ENCODE measurements around the gene DHRS12.
A peak's percentile ranks its signal among the peaks of the same experiment; 100 is the strongest.

Gene DHRS12

GRCh38 chr13:51793570-51794271, 10.2 kb downstream of the DHRS12 start:
- peaks cover 2 to 11% of the 10 kb centered on the region in 2 experiments for H3K4me1 ChIP-seq (ENCODE audit: control insufficient read depth in 1 of 2, insufficient read depth in 2 of 2, low read length in 2 of 2)
- peak overlapping the region; percentile 5 for H2AFZ ChIP-seq (ENCODE audit: insufficient read depth, low read length, poor library complexity)
- H4K8ac ChIP-seq (ENCODE audit: low read depth, low read length) = peak overlapping the region; percentile 37
- no peak overlapping the region for H2BK5ac ChIP-seq (ENCODE audit: low read depth, low read length, poor library complexity)
- no peaks in the 10 kb centered on the region for H3K27me3 ChIP-seq (ENCODE audit: insufficient read depth, low read length)
- WGBS (ENCODE audit: extremely low coverage, insufficient coverage, insufficient read length) = no CpG with 5 or more reads among the region's 6 CpGs
- no peak overlapping the region for H3K14ac ChIP-seq (ENCODE audit: low read length)
- H4K91ac ChIP-seq (ENCODE audit: low read depth, low read length) = peak overlapping the region; percentile 67
- no peak overlapping the region for H3K23ac ChIP-seq (ENCODE audit: low read length)
- H3K4me2 ChIP-seq (ENCODE audit: low read length) = no peak overlapping the region
- no peak overlapping the region for H4K12ac ChIP-seq (ENCODE audit: low read depth, low read length)
- no peak overlapping the region for H3K9ac ChIP-seq (ENCODE audit: low read length)
- H3K4me3 ChIP-seq (ENCODE audit: low read depth, low read length) = no peak overlapping the region
- no peak overlapping the region for H3K4ac ChIP-seq (ENCODE audit: low read depth, low read length)
- peaks cover 3% of the 10 kb centered on the region for H3K79me1 ChIP-seq (ENCODE audit: low read length)
- no peaks in the 10 kb centered on the region for H3K9me3 ChIP-seq (ENCODE audit: insufficient read depth, low read depth, low read length)
- H2AK5ac ChIP-seq (ENCODE audit: low read length) = peak overlapping the region; percentile 79
- H3K18ac ChIP-seq (ENCODE audit: low read length) = no peak overlapping the region
- peak overlapping the region; percentile 37 for H2BK12ac ChIP-seq (ENCODE audit: low read length)
- peak overlapping the region; percentile 56 for H2BK120ac ChIP-seq (ENCODE audit: insufficient read depth, low read length, poor library complexity)
- H3K36me3 ChIP-seq (ENCODE audit: control insufficient read depth in 1 of 2, insufficient read depth in 2 of 2, low read length in 2 of 2) = peaks cover 0 to 2% of the 10 kb centered on the region in 2 experiments
- no peaks in the 10 kb centered on the region for H3K79me2 ChIP-seq (ENCODE audit: control insufficient read depth, insufficient read depth, low read length, poor library complexity)
- DNase-seq = peak; percentile 61 to 77
- H3K27ac ChIP-seq (ENCODE audit: low read depth, low read length) = peak overlapping the region; percentile 46

GRCh38 chr13:51786425-51787265, 17.3 kb downstream of the DHRS12 start:
- no peak overlapping the region for H3K4me3 ChIP-seq (ENCODE audit: low read depth, low read length)
- no peak overlapping the region for H2BK5ac ChIP-seq (ENCODE audit: low read depth, low read length, poor library complexity)
- H4K8ac ChIP-seq (ENCODE audit: low read depth, low read length) = no peak overlapping the region
- no peak overlapping the region for H3K18ac ChIP-seq (ENCODE audit: low read length)
- H3K23ac ChIP-seq (ENCODE audit: low read length) = no peak overlapping the region
- H3K4me1 ChIP-seq (ENCODE audit: control insufficient read depth in 1 of 2, insufficient read depth in 2 of 2, low read length in 2 of 2) = no peaks in the 10 kb centered on the region
- WGBS (ENCODE audit: extremely low coverage, insufficient coverage, insufficient read length) = no CpG with 5 or more reads among the region's 10 CpGs
- H2AFZ ChIP-seq (ENCODE audit: insufficient read depth, low read length, poor library complexity) = no peak overlapping the region
- no peak overlapping the region for H3K4ac ChIP-seq (ENCODE audit: low read depth, low read length)
- H3K36me3 ChIP-seq (ENCODE audit: control insufficient read depth in 1 of 2, insufficient read depth in 2 of 2, low read length in 2 of 2) = no peaks in the 10 kb centered on the region
- H2BK12ac ChIP-seq (ENCODE audit: low read length) = no peak overlapping the region
- H3K9me3 ChIP-seq (ENCODE audit: insufficient read depth, low read depth, low read length) = no peaks in the 10 kb centered on the region
- H3K79me1 ChIP-seq (ENCODE audit: low read length) = no peaks in the 10 kb centered on the region
- H4K12ac ChIP-seq (ENCODE audit: low read depth, low read length) = no peak overlapping the region
- H3K27ac ChIP-seq (ENCODE audit: low read depth, low read length) = no peak overlapping the region
- no peak overlapping the region for H4K91ac ChIP-seq (ENCODE audit: low read depth, low read length)
- no peaks in the 10 kb centered on the region for H3K79me2 ChIP-seq (ENCODE audit: control insufficient read depth, insufficient read depth, low read length, poor library complexity)
- no peak overlapping the region for H3K14ac ChIP-seq (ENCODE audit: low read length)
- H3K9ac ChIP-seq (ENCODE audit: low read length) = no peak overlapping the region
- H2AK5ac ChIP-seq (ENCODE audit: low read length) = no peak overlapping the region
- no peak overlapping the region for H2BK120ac ChIP-seq (ENCODE audit: insufficient read depth, low read length, poor library complexity)
- DNase-seq = no peak
- H3K4me2 ChIP-seq (ENCODE audit: low read length) = no peak overlapping the region
- no peaks in the 10 kb centered on the region for H3K27me3 ChIP-seq (ENCODE audit: insufficient read depth, low read length)

GRCh38 chr13:51785712-51786424, 18.1 kb downstream of the DHRS12 start:
- Histone ChIP-seq H4K12ac (ENCODE audit: low read depth, low read length) (no peak overlapping the region), H3K9me3 (ENCODE audit: insufficient read depth, low read depth, low read length) (no peaks in the 10 kb centered on the region), H3K23ac (ENCODE audit: low read length) (no peak overlapping the region), H3K4ac (ENCODE audit: low read depth, low read length) (no peak overlapping the region), H2BK12ac (ENCODE audit: low read length) (no peak overlapping the region), H3K9ac (ENCODE audit: low read length) (no peak overlapping the region), H4K91ac (ENCODE audit: low read depth, low read length) (no peak overlapping the region), H2BK5ac (ENCODE audit: low read depth, low read length, poor library complexity) (no peak overlapping the region), H3K14ac (ENCODE audit: low read length) (no peak overlapping the region), H3K36me3 (ENCODE audit: control insufficient read depth in 1 of 2, insufficient read depth in 2 of 2, low read length in 2 of 2) (no peaks in the 10 kb centered on the region), H3K79me1 (ENCODE audit: low read length) (no peaks in the 10 kb centered on the region), H3K79me2 (ENCODE audit: control insufficient read depth, insufficient read depth, low read length, poor library complexity) (no peaks in the 10 kb centered on the region), H4K8ac (ENCODE audit: low read depth, low read length) (no peak overlapping the region), H3K4me1 (ENCODE audit: control insufficient read depth in 1 of 2, insufficient read depth in 2 of 2, low read length in 2 of 2) (no peaks in the 10 kb centered on the region), H3K27me3 (ENCODE audit: insufficient read depth, low read length) (no peaks in the 10 kb centered on the region), H2AFZ (ENCODE audit: insufficient read depth, low read length, poor library complexity) (no peak overlapping the region), H2BK120ac (ENCODE audit: insufficient read depth, low read length, poor library complexity) (no peak overlapping the region), H3K27ac (ENCODE audit: low read depth, low read length) (no peak overlapping the region), H3K4me2 (ENCODE audit: low read length) (no peak overlapping the region), H2AK5ac (ENCODE audit: low read length) (no peak overlapping the region), H3K4me3 (ENCODE audit: low read depth, low read length) (no peak overlapping the region), H3K18ac (ENCODE audit: low read length) (no peak overlapping the region)
- peak; percentile 20 to 49 for DNase-seq
- WGBS (ENCODE audit: extremely low coverage, insufficient coverage, insufficient read length) = no CpG with 5 or more reads among the region's 12 CpGs

- Histone ChIP-seq H2BK12ac (ENCODE audit: low read length) (no peak overlapping the region), H3K79me2 (ENCODE audit: control insufficient read depth, insufficient read depth, low read length, poor library complexity) (no peaks in the 10 kb centered on the region), H3K4me2 (ENCODE audit: low read length) (no peak overlapping the region), H3K36me3 (ENCODE audit: control insufficient read depth in 1 of 2, insufficient read depth in 2 of 2, low read length in 2 of 2) (no peaks in the 10 kb centered on the region), H4K91ac (ENCODE audit: low read depth, low read length) (no peak overlapping the region), H3K4ac (ENCODE audit: low read depth, low read length) (no peak overlapping the region), H3K27ac (ENCODE audit: low read depth, low read length) (no peak overlapping the region), H3K23ac (ENCODE audit: low read length) (no peak overlapping the region), H2AK5ac (ENCODE audit: low read length) (no peak overlapping the region), H3K4me3 (ENCODE audit: low read depth, low read length) (no peak overlapping the region), H2BK5ac (ENCODE audit: low read depth, low read length, poor library complexity) (no peak overlapping the region), H2AFZ (ENCODE audit: insufficient read depth, low read length, poor library complexity) (no peak overlapping the region), H3K9ac (ENCODE audit: low read length) (no peak overlapping the region), H4K12ac (ENCODE audit: low read depth, low read length) (no peak overlapping the region), H3K79me1 (ENCODE audit: low read length) (no peaks in the 10 kb centered on the region), H3K27me3 (ENCODE audit: insufficient read depth, low read length) (no peaks in the 10 kb centered on the region), H3K14ac (ENCODE audit: low read length) (no peak overlapping the region), H4K8ac (ENCODE audit: low read depth, low read length) (no peak overlapping the region), H2BK120ac (ENCODE audit: insufficient read depth, low read length, poor library complexity) (no peak overlapping the region), H3K4me1 (ENCODE audit: control insufficient read depth in 1 of 2, insufficient read depth in 2 of 2, low read length in 2 of 2) (no peaks in the 10 kb centered on the region), H3K18ac (ENCODE audit: low read length) (no peak overlapping the region), H3K9me3 (ENCODE audit: insufficient read depth, low read depth, low read length) (no peaks in the 10 kb centered on the region)
- no CpG with 5 or more reads among the region's 1 CpG for WGBS (ENCODE audit: extremely low coverage, insufficient coverage, insufficient read length)
- no peak for DNase-seq
Measured at GRCh38 chr13:51784097-51784496, 19.9 kb downstream of the DHRS12 start.
